Keratinocyte (primary cell): Measurements from ENCODE around the gene EVX2. TPM values are rescaled to one million over a fixed set of nuclear protein-coding genes. Genes with fewer than 3 reads are reported as not detected.

ENCODE experiments used
- DNase-seq: peaks from one replicate; pipeline ENCODE4 v3.0.0-alpha.2; 2011; ENCODE audit warnings: low read depth, missing footprints, low spot score
- FAIRE-seq: peaks from 2 replicates; lab custom pipeline; 2011; peaks lifted over from hg19 to GRCh38; lab: Jason Lieb, UNC
- H2AFZ ChIP-seq: 2 replicates; pipeline ENCODE4 v1.6.0; 2012; ENCODE audit warnings: low read length, control low read depth, inconsistent platforms; ENCODE audit not compliant: control insufficient read depth
- H3K27ac ChIP-seq: 2 replicates; pipeline ENCODE4 v1.5.1; 2011; ENCODE audit warnings: low read length; ENCODE audit not compliant: control insufficient read depth, insufficient read depth
- H3K27me3 ChIP-seq: 3 replicates; pipeline ENCODE4 v1.6.0; 2011; ENCODE audit warnings: low read length; ENCODE audit not compliant: control insufficient read depth, insufficient read depth; ENCODE audit errors: extremely low read depth
- H3K36me3 ChIP-seq, 2 experiments: 2 replicates in 1 of 2; 3 replicates in 1 of 2; pipeline ENCODE4 v1.5.1; 2011; ENCODE audit warnings: low read length in 2 of 2, mild to moderate bottlenecking in 1 of 2; ENCODE audit not compliant: control insufficient read depth in 2 of 2, insufficient read depth in 2 of 2; ENCODE audit errors: extremely low read depth in 1 of 2
- H3K4me1 ChIP-seq: 3 replicates; pipeline ENCODE4 v1.5.1; 2011; ENCODE audit warnings: low read length; ENCODE audit not compliant: control insufficient read depth, insufficient read depth; ENCODE audit errors: extremely low read depth
- H3K4me2 ChIP-seq: 3 replicates; pipeline ENCODE4 v1.6.0; 2011; ENCODE audit warnings: low read depth, low read length; ENCODE audit not compliant: control insufficient read depth, insufficient read depth; ENCODE audit errors: extremely low read depth
- H3K4me3 ChIP-seq, 3 experiments: fragments of 200-600 bp in 1 of 3; sonication (generic) in 1 of 3; 2 replicates in 2 of 3; 3 replicates in 1 of 3; pipeline ENCODE4 v1.5.1; 2011 to 2016; ENCODE audit warnings: low read length in 3 of 3, mild to moderate bottlenecking in 3 of 3, control low read depth in 2 of 3, inconsistent platforms in 1 of 3, low read depth in 1 of 3, mixed read lengths in 1 of 3, mixed run types in 1 of 3, moderate library complexity in 1 of 3; ENCODE audit not compliant: control insufficient read depth in 2 of 3, insufficient read depth in 2 of 3; ENCODE audit errors: extremely low read depth in 1 of 3
- H3K79me2 ChIP-seq: 2 replicates; pipeline ENCODE4 v1.6.0; 2012; ENCODE audit warnings: low read length; ENCODE audit not compliant: control insufficient read depth, insufficient read depth
- H3K9ac ChIP-seq: 3 replicates; pipeline ENCODE4 v1.6.0; 2011; ENCODE audit warnings: low read length; ENCODE audit not compliant: control insufficient read depth, insufficient read depth; ENCODE audit errors: extremely low read depth
- H3K9me1 ChIP-seq: 3 replicates; pipeline ENCODE4 v1.6.0; 2011; ENCODE audit warnings: low read length; ENCODE audit not compliant: control insufficient read depth, insufficient read depth; ENCODE audit errors: extremely low read depth
- H3K9me3 ChIP-seq: 2 replicates; pipeline ENCODE4 v1.5.1; 2012; ENCODE audit warnings: low read depth, low read length; ENCODE audit not compliant: control insufficient read depth
- H4K20me1 ChIP-seq: 3 replicates; pipeline ENCODE4 v1.6.0; 2011; ENCODE audit warnings: low read length; ENCODE audit not compliant: control insufficient read depth, insufficient read depth; ENCODE audit errors: extremely low read depth
- EZH2 ChIP-seq: IDR thresholded peaks from one replicate; pipeline ENCODE4 v1.6.1; 2012; ENCODE audit warnings: inconsistent platforms, mild to moderate bottlenecking, low read length, moderate library complexity
- dilution Hi-C: fragments of 300-500 bp; cut with MboI; formaldehyde crosslinking; loops from one replicate; pipeline ENCODE4 v1.7.0; 2020; ENCODE audit warnings: low sequenced_read_pairs; ENCODE audit not compliant: extremely low pct_ligation_motif_present
- polyA plus RNA-seq, 5 experiments: library from polyadenylated mRNA; depleted of rRNA in 3 of 5; stranded (reverse) in 3 of 5; stranded (forward) in 1 of 5; unstranded in 1 of 5; fragments of >200 nt; gene quantifications; 1 replicate in 1 of 5; 2 replicates in 3 of 5; 3 replicates in 1 of 5; pipeline versions ENCODE4 v1.2.1 to v1.2.3, GENCODE V29; 2011 to 2012; ENCODE audit warnings: missing spikeins in 2 of 5, low read depth in 1 of 5, low replicate concordance in 1 of 5
- TF ChIP-seq, protein P1 (sequence below), 3 experiments: IDR thresholded peaks in 1 of 3; conservative IDR thresholded peaks in 1 of 3; optimal IDR thresholded peaks in 1 of 3; 2 replicates in 2 of 3; 3 replicates in 1 of 3; pipeline versions ENCODE3 to v1.5.1; 2011; ENCODE audit warnings: low read length in 3 of 3, mild to moderate bottlenecking in 3 of 3, moderate library complexity in 2 of 3, control low read depth in 1 of 3, inconsistent platforms in 1 of 3; ENCODE audit not compliant: insufficient read depth in 2 of 3; ENCODE audit errors: extremely low read depth in 1 of 3

The EVX2 gene
- polyA plus RNA-seq, 1 donor (not counting 4 experiments of a cell fraction or from before 2014, with no cell fraction given), result not detected

DNA sequence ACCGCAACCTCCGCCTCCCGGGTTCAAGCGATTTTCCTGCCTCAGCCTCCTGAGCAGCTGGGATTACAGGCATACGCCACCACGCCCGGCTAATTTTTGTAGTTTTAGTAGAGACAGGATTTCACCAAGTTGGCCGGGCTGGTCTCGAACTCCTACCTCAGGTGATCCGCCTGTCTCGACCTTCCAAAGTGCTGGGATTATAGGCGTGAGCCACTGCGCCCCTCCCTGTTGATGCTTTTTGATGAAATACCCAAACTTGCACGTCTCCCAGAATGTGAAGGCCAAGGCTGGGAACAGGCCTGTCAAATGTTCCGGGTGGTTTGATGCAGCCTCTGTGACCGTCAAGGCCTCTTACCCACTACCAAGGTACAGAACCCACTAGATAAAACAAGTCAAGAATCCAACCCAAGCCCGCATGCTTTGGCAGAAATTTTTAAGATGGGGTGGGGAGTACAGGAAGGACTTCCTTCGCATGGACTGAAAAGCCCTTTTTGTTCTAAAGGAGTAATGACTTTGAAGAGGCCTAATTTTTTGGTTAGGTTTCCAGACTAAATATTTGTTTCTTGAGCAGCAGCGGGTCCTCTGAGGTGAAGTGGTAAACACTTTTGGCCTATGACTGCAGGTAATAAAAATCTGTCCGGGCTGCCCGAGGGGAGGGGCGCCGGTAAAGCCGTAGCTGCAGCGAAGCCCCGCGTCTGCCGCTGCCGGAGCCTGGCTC lies 3.7 kb upstream of the EVX2 start:
- no peak overlapping the region for H3K9ac ChIP-seq
- no peaks in the 10 kb centered on the region for H3K9me1 ChIP-seq
- no peak overlapping the region for H3K27ac ChIP-seq
- no peak overlapping the region for H3K4me3 ChIP-seq
- no peaks in the 10 kb centered on the region for H3K4me1 ChIP-seq
- H2AFZ ChIP-seq, result no peak overlapping the region
- H3K79me2 ChIP-seq, result no peaks in the 10 kb centered on the region
- no peaks in the 10 kb centered on the region for H3K36me3 ChIP-seq
- H3K9me3 ChIP-seq, result peaks cover 2% of the 10 kb centered on the region
- H3K27me3 ChIP-seq, result peaks cover 100% of the 10 kb centered on the region
- TF ChIP-seq, protein P1, sequence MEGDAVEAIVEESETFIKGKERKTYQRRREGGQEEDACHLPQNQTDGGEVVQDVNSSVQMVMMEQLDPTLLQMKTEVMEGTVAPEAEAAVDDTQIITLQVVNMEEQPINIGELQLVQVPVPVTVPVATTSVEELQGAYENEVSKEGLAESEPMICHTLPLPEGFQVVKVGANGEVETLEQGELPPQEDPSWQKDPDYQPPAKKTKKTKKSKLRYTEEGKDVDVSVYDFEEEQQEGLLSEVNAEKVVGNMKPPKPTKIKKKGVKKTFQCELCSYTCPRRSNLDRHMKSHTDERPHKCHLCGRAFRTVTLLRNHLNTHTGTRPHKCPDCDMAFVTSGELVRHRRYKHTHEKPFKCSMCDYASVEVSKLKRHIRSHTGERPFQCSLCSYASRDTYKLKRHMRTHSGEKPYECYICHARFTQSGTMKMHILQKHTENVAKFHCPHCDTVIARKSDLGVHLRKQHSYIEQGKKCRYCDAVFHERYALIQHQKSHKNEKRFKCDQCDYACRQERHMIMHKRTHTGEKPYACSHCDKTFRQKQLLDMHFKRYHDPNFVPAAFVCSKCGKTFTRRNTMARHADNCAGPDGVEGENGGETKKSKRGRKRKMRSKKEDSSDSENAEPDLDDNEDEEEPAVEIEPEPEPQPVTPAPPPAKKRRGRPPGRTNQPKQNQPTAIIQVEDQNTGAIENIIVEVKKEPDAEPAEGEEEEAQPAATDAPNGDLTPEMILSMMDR (optimal IDR thresholded peaks at IDR 0.05 in 1 of 3, IDR thresholded peaks at IDR 0.05 in 1 of 3, conservative IDR thresholded peaks at IDR 0.05 in 1 of 3; ENCODE audit: extremely low read depth in 1 of 3, insufficient read depth in 2 of 3, low read length in 3 of 3), result no peak
- FAIRE-seq, result no peak
- H3K4me2 ChIP-seq, result no peak overlapping the region
- H4K20me1 ChIP-seq, result peaks cover 3% of the 10 kb centered on the region
- dilution Hi-C loops, result no loop called here
- no peak for DNase-seq

DNA sequence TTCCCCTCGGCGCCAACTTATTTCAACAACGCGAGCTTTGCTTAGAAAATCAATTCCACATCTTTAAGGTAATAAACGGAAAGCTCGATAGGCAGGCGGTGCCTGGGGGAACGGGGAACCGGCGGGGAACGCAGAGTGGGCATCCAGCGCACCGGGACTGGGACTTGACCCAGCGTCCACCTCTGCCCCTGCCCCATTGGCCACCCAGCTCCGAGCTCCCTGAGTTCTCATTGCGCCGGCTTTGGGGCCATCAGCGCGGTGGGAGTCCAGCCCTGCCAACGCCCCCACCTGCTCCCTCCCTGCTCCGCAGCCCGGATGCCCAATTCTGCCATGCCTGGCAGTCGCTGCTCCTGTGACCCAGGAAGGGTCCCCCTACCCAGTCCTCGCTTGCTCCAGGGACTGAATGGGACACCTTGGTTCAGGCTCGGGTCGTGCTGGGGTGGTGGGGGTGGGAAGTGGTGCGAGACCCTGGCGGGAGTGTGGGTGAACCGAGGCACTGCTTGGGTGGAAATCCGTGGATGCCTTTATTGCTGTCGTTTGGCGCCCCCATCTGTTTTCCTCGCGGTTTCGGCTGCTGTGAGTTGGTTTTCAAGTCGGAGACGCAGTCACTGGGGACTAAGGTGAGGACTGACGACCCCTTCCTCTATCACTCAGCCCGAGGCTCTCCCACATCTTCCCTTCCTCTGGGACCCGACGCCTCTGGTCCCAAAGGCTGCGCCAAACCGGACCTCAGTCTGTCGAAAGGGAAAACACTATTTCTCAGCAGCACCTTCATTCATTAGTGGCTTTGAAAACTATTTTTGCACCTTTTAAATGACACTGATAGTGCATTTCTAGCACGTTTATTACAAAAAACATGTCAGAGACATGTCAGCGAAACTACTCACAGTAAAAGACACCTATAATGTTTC lies 2.4 kb upstream of the EVX2 start:
- Histone ChIP-seq H3K9me1 (no peaks in the 10 kb centered on the region), H3K4me2 (no peak overlapping the region), H3K4me3 (no peak overlapping the region), H3K9me3 (peaks cover 10% of the 10 kb centered on the region), H3K79me2 (no peaks in the 10 kb centered on the region), H3K27ac (no peak overlapping the region), H3K27me3 (peaks cover 100% of the 10 kb centered on the region), H2AFZ (no peak overlapping the region), H3K4me1 (no peaks in the 10 kb centered on the region), H4K20me1 (peaks cover 2% of the 10 kb centered on the region), H3K36me3 (no peaks in the 10 kb centered on the region), H3K9ac (no peak overlapping the region)
- TF ChIP-seq, protein P1 (optimal IDR thresholded peaks at IDR 0.05 in 1 of 3, IDR thresholded peaks at IDR 0.05 in 1 of 3, conservative IDR thresholded peaks at IDR 0.05 in 1 of 3; ENCODE audit: extremely low read depth in 1 of 3, insufficient read depth in 2 of 3, low read length in 3 of 3), result peak; percentile 42 to 77 (median 69)
- no peak for TF ChIP-seq EZH2
- no peak for FAIRE-seq
- dilution Hi-C loops, result no loop called here
- no peak for DNase-seq
